NB4 (cell line): ENCODE measurements around the gene ZBTB20.

Experiments
- DNase-seq: peaks from one replicate; pipeline ENCODE4 v3.0.0; 2010; ENCODE audit warnings: low read depth
- H3K4me3 ChIP-seq: one replicate; pipeline ENCODE4 v1.5.1; 2011; ENCODE audit warnings: mild to moderate bottlenecking, low read depth, low read length, moderate library complexity
- MYC ChIP-seq: IDR thresholded peaks from 2 replicates; pipeline ENCODE4 v1.6.1; 2011; ENCODE audit warnings: low read depth, low read length
- POLR2A ChIP-seq: IDR thresholded peaks from 2 replicates; pipeline ENCODE4 v1.6.1; 2011; ENCODE audit warnings: mild to moderate bottlenecking; ENCODE audit not compliant: insufficient read length; ENCODE audit errors: extremely low read depth
- TF ChIP-seq, protein P1 (sequence below): IDR thresholded peaks from 2 replicates; pipeline ENCODE4 v1.6.1; 2011; ENCODE audit warnings: low read depth, low read length
- TF ChIP-seq, protein P2 (sequence below): IDR thresholded peaks from one replicate; pipeline ENCODE4 v1.5.1; 2012; ENCODE audit warnings: low read depth, low read length

ZBTB20 gene

DNA sequence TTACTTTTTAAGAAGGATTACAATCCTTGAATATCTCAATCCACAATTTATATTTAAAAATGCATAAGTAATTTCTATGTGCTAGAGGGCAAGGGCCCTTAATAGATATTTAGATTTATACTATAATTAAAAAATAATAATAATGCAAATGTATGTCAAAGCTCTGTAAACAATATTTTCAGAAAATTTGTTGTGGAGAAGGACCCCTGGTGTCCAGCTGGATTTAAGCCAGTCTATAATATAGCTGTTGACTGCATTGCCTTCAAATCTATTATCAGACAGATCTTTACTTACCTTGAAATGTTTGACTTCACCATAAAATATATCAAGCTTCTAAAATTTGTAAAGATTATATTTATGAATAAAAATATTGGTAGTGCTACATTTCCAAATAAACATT lies 65.6 kb downstream of the ZBTB20 start:
- no peak for DNase-seq
- no peak overlapping the region for H3K4me3 ChIP-seq
- no peak for TF ChIP-seq MYC
- TF ChIP-seq, protein P1, sequence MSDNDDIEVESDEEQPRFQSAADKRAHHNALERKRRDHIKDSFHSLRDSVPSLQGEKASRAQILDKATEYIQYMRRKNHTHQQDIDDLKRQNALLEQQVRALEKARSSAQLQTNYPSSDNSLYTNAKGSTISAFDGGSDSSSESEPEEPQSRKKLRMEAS = no peak
- TF ChIP-seq, protein P2, sequence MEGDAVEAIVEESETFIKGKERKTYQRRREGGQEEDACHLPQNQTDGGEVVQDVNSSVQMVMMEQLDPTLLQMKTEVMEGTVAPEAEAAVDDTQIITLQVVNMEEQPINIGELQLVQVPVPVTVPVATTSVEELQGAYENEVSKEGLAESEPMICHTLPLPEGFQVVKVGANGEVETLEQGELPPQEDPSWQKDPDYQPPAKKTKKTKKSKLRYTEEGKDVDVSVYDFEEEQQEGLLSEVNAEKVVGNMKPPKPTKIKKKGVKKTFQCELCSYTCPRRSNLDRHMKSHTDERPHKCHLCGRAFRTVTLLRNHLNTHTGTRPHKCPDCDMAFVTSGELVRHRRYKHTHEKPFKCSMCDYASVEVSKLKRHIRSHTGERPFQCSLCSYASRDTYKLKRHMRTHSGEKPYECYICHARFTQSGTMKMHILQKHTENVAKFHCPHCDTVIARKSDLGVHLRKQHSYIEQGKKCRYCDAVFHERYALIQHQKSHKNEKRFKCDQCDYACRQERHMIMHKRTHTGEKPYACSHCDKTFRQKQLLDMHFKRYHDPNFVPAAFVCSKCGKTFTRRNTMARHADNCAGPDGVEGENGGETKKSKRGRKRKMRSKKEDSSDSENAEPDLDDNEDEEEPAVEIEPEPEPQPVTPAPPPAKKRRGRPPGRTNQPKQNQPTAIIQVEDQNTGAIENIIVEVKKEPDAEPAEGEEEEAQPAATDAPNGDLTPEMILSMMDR = no peak
- TF ChIP-seq POLR2A = no peak

DNA sequence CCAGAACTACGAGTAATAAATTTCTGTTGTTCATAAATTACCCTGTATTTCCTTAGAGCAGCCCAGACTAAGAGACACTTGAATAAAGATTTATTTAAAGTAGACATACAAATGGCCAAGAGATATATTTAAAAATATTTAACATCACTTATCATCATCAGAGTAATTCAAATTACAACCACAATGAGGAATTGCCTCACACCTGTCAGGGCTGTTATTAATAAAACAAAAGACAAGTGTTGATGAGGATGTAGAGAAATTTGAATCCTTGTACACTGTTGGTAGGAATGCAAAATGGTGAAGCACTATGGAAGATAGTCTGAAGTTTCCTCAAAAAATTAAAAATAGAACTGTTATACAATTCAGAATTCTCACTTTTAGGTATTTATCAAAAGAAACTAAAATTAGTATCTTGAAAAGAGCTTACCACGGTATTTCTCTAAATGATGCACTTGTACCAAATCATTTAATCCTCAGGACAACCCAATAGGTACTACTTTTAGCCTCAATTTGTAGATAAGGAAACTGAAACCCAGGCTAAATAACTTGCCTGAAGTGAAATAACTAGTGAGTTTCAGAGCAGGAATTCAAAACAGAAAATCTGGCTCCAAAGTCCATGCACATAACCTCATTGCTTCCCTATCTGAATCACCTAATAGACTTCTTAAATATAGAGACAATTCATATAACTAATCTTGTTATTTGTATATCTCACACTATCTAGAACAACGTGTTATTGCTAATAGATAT lies 69.4 kb downstream of the ZBTB20 start:
- no peak for TF ChIP-seq MYC
- TF ChIP-seq, protein P1 = no peak
- TF ChIP-seq POLR2A = no peak
- TF ChIP-seq, protein P2 = no peak
- DNase-seq = no peak
- no peak overlapping the region for H3K4me3 ChIP-seq

DNA sequence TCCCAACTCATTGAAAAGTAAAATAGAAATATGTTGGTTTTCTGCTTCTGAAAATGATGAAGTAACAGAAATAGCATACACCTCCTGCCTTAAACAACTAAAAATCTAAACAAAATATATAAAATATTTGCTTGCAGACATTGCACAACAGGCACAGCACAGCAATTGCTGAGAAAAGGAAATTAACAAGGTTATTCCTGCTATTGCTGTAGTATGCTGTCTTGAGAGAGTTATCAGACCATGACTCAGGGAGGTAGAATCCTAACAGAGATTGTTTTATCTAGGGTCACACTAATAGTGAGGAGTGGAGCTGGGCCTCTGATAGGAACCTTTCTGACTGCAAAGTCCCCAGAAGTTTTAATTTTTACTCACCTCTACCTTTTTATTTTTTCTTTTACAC lies 72.6 kb downstream of the ZBTB20 start:
- TF ChIP-seq, protein P1 = no peak
- no peak for TF ChIP-seq POLR2A
- TF ChIP-seq MYC = no peak
- TF ChIP-seq, protein P2 = no peak
- DNase-seq = no peak
- H3K4me3 ChIP-seq = no peak overlapping the region

DNA sequence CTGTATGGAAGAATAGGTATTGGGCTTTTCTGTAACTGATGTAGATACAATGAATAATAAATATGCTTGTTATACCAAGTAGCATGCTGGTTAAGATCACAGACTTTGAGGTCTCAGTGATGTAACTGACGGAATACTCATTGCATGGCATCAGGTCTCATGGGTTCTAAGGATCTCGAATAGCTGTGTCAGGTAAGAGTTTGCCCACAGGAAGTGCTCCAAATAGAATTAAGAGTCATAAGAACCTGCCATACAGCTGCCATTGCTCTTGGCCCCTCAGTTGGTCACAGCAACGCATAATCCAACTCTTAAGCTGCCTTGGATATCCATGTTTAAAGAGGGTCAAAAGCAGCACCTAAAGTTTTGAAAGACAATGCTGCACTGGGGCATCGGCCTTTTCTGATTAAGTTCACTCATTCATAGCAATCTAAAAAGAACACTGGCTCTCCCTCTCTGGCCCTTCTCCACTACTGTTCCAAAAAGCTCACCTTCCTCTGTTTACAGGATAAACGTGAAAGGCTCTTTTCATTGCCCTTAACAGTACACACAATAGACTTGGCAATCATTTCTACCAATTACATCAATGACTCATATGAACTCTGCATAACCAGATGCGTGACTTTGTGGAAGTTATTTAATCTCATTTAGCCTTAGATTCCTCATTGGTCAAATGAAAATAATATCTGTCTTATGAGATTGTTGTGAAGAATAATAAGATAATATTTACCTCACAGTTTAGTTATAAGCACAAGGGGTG lies 74.6 kb downstream of the ZBTB20 start:
- no peak overlapping the region for H3K4me3 ChIP-seq
- no peak for DNase-seq
- TF ChIP-seq, protein P1 = no peak
- TF ChIP-seq MYC (no peak), POLR2A (no peak)
- TF ChIP-seq, protein P2 = no peak

DNA sequence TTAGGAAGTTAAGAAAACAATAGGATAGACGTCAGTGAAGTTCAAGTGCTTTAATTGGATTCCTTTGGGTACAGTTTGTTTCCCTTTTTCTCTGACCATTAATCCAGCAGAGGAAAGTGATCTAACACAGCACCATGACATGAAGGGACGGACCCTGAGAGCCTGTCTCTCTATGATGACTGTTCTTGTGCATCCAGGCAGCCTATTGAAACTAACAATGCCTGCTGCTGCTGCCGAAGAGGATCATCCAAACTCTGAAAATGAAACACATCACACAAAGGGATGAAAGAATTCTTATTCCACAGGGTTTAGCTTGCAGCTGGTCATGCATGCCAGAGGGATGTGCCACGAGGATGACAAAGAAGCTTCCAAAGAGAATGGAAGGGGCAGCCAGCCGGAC lies 75.5 kb downstream of the ZBTB20 start:
- TF ChIP-seq, protein P2 = no peak
- TF ChIP-seq, protein P1 = no peak
- TF ChIP-seq MYC (no peak), POLR2A (no peak)
- no peak for DNase-seq
- H3K4me3 ChIP-seq = no peak overlapping the region
